Lower lobe of right lung (tissue), 2 donors: ENCODE data around the gene MGP. TPM values are rescaled to one million over a fixed set of nuclear protein-coding genes. Genes with fewer than 3 reads are reported as not detected.

ENCODE experiments used
- ATAC-seq, 2 donors: fragments of 200-7000 bp; cut with Tn5 transposase; one replicate each; pipeline ENCODE4 v1.9.1; 2020 to 2022; ENCODE audit warnings: mild to moderate bottlenecking in 2 of 2, moderate library complexity in 2 of 2
- DNase-seq: peaks from one replicate; pipeline ENCODE4 v3.0.0-alpha.2; 2020
- H3K27ac ChIP-seq: fragments of 200-600 bp; one replicate; pipeline ENCODE4 v1.8.0; 2022
- H3K27me3 ChIP-seq: fragments of 200-600 bp; one replicate; pipeline ENCODE4 v1.8.0; 2022; ENCODE audit warnings: low read depth
- H3K36me3 ChIP-seq: fragments of 200-600 bp; one replicate; pipeline ENCODE4 v1.8.0; 2022; ENCODE audit warnings: mild to moderate bottlenecking
- H3K4me1 ChIP-seq: fragments of 200-600 bp; one replicate; pipeline ENCODE4 v1.8.0; 2022
- H3K4me3 ChIP-seq: fragments of 200-600 bp; one replicate; pipeline ENCODE4 v1.8.0; 2022; ENCODE audit warnings: mild to moderate bottlenecking
- H3K9me3 ChIP-seq: fragments of 200-600 bp; one replicate; pipeline ENCODE4 v1.8.0; 2022
- intact Hi-C: fragments of 100-400 bp; cut with DNase I; formaldehyde crosslinking; loops from one replicate; pipeline ENCODE4 v1.11.0; 2022
- total RNA-seq: library from RNA; stranded (reverse); fragmentation: NEBNext Ultra II Directional; extraction: Animal tissue kit (Norgen Biotek cat#: 25700); gene quantifications from one replicate; pipeline ENCODE4 v1.2.1, GENCODE V29; 2021
- TF ChIP-seq, protein P1 (sequence below): fragments of 200-600 bp; IDR thresholded peaks from one replicate; pipeline ENCODE4 v1.8.0; 2022; ENCODE audit warnings: antibody characterized with exemption, mild to moderate bottlenecking
- donor health status: DM: no; HTN: yes; CAD: no; lungs with severe emphysema.

MGP gene
- total RNA-seq, 1 donor from 2014 or later, result 464 TPM

DNA sequence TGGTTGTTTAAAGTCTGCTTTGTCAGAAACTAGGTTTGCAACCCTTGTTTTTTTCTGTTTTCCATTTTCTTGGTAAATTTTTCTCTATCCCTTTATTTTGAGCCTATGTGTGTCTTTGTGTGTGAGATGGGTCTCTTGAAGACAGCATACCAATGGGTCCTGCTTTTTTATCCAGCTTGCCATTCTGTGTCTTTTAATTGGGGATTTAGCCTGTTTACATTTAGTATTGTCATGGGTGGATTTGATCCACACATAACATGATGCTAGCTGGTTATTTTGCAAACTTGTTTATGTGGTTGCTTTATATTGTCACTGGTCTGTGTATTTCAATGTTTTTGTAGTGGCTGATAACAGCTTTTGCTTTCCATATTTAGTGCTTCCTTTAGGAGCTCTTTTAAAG lies 25.2 kb downstream of the MGP start:
- no peak overlapping the region for H3K27ac ChIP-seq
- TF ChIP-seq, protein P1, sequence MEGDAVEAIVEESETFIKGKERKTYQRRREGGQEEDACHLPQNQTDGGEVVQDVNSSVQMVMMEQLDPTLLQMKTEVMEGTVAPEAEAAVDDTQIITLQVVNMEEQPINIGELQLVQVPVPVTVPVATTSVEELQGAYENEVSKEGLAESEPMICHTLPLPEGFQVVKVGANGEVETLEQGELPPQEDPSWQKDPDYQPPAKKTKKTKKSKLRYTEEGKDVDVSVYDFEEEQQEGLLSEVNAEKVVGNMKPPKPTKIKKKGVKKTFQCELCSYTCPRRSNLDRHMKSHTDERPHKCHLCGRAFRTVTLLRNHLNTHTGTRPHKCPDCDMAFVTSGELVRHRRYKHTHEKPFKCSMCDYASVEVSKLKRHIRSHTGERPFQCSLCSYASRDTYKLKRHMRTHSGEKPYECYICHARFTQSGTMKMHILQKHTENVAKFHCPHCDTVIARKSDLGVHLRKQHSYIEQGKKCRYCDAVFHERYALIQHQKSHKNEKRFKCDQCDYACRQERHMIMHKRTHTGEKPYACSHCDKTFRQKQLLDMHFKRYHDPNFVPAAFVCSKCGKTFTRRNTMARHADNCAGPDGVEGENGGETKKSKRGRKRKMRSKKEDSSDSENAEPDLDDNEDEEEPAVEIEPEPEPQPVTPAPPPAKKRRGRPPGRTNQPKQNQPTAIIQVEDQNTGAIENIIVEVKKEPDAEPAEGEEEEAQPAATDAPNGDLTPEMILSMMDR, result no peak

DNA sequence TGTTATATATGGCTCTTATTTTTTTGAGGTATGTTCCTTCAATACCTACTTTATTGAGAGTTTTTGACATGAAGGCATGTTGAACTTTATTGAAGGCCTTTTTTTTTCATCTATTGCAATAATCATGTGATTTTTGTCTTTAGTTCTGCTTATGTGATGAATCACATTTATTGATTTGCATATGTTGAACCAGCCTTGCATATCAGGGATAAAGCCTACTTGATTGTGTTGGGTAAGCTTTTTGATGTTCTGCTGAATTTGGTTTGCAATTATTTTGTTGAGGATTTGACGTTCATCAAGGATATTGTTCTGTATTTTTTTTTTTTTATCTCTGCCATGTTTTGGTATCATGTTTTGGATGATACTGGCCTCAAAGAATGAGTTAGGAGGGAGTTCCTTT lies 27.1 kb downstream of the MGP start:
- Histone ChIP-seq H3K4me1 (no peaks in the 10 kb centered on the region), H3K27ac (no peak overlapping the region), H3K4me3 (no peak overlapping the region), H3K9me3 (peaks cover 12% of the 10 kb centered on the region), H3K36me3 (no peaks in the 10 kb centered on the region), H3K27me3 (no peaks in the 10 kb centered on the region)
- DNase-seq (no peak), ATAC-seq (no peak)
- TF ChIP-seq, protein P1, result no peak
- intact Hi-C loops, result no loop called here

More for the DNA sequence above, 25.2 kb downstream of the MGP start:
- DNase-seq, result no peak
- no peaks in the 10 kb centered on the region for H3K27me3 ChIP-seq
- no peak overlapping the region for H3K4me3 ChIP-seq
- no peak for ATAC-seq
- peaks cover 12% of the 10 kb centered on the region for H3K9me3 ChIP-seq
- no peaks in the 10 kb centered on the region for H3K36me3 ChIP-seq
- no peaks in the 10 kb centered on the region for H3K4me1 ChIP-seq
- intact Hi-C loops, result no loop called here

DNA sequence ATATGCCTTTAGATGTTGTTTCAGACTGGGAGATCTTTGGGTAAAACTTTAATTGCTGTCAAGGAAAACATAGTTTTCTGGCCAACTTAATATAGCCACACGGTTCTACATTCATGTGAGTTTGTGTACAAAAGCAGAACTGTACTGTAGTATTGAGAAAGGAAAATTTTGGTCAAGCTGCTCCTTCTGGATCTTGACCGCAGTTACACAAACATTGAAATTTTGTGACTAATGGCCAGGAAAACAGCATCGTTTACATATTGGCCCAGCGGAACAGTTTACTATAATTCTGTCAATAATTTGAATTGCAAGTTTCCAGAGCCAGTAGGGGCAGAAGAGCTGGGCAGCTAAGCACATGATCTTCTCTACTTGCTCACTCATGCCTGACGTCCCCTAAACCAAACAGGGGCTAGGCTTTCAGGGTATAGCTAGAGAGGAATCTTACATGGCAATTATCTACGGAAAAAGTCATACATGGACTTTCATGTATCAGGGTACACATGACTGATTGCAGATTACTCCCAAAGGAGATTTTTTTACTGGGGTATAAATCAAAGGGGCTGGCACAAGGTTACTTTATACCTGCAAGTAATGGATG lies 31.0 kb downstream of the MGP start:
- TF ChIP-seq, protein P1, result no peak
- no peak for ATAC-seq
- intact Hi-C loops, result no loop called here

GRCh38 chr12:14853961-14854360 lies 31.7 kb downstream of the MGP start:
- Histone ChIP-seq H3K4me3 (no peak overlapping the region), H3K36me3 (no peaks in the 10 kb centered on the region), H3K27me3 (no peaks in the 10 kb centered on the region), H3K9me3 (no peaks in the 10 kb centered on the region), H3K27ac (no peak overlapping the region), H3K4me1 (no peaks in the 10 kb centered on the region)
- TF ChIP-seq, protein P1, result no peak
- DNase-seq (no peak), ATAC-seq (no peak)
- intact Hi-C loops, result no loop called here

More for the DNA sequence above, 31.0 kb downstream of the MGP start:
- no peaks in the 10 kb centered on the region for H3K36me3 ChIP-seq
- no peaks in the 10 kb centered on the region for H3K4me1 ChIP-seq
- H3K27me3 ChIP-seq, result no peaks in the 10 kb centered on the region
- H3K9me3 ChIP-seq, result peaks cover 1% of the 10 kb centered on the region
- no peak for DNase-seq
- H3K4me3 ChIP-seq, result no peak overlapping the region
- no peak overlapping the region for H3K27ac ChIP-seq

DNA sequence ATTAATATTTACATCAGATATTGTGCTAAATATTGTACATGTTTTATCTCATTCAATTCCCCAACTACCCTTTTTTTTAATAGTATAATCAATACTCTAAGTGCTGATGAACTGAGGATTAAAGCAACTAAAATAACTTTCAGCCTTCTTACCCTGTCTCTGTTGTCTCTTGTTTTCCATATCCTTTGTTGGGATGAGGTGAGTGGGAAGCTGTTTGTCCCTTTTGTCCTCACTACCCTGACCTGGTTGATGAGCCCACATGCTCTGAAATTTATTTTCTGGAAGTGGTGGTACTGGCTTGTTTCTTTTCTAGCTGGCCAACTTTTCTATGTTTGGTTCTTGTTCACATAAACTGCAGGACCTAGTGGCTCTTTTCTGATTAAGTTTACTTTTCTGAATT lies 32.8 kb downstream of the MGP start:
- no peaks in the 10 kb centered on the region for H3K27me3 ChIP-seq
- DNase-seq (no peak), ATAC-seq (no peak)
- H3K36me3 ChIP-seq, result no peaks in the 10 kb centered on the region
- H3K9me3 ChIP-seq, result no peaks in the 10 kb centered on the region
- no peak overlapping the region for H3K27ac ChIP-seq
- no peak overlapping the region for H3K4me3 ChIP-seq
- H3K4me1 ChIP-seq, result no peaks in the 10 kb centered on the region
- intact Hi-C loops, result no loop called here
- TF ChIP-seq, protein P1, result no peak
